ENCODE results near the gene NHEJ1.

DNA sequence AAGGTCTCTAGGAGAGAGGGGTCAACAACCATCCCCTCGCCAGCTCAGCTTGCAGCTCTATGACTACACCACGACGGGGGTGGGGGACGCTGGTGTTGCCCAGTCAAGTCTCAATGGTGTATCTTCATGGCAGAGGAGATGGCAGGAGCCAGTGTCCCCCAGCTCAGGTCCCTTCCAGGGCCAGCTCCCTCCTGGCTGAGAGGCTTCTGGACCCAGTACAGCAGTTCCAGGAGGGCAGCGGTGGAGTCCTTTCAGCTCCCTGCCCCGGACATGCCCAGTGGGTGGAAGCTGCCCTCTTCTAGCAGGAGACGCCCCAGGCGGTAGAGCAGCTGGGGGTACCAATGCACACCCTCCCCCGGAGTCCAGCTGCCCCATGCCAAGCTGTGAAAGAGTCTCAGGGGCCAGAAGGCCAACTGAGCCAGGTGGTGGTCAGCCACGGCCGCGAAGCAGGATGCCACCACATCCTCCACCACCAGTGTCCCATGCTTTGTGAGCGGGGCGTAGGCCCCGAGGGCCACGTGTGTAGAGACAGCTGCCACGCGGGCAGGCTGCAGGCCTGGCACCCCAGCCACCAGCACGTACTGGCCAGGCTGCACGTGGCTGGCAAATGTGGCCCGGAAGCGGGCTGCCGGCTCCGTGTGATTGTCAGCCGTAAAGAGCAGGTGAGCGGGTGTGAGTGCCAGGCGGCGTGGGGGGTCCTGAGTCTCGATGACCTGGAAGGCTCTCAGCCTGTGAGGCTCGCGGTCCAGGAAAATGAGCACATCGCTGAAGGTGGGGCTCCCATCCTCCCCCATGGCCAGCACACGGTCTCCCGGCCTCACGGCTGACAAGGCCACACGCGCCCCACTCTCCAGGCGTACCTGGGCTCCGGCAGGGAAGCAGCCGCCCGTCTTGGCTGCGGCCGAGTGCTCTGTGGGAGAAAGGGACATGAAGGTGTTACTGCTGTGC is 105.4 kb downstream of the NHEJ1 start:
- TF ChIP-seq, protein P1, sequence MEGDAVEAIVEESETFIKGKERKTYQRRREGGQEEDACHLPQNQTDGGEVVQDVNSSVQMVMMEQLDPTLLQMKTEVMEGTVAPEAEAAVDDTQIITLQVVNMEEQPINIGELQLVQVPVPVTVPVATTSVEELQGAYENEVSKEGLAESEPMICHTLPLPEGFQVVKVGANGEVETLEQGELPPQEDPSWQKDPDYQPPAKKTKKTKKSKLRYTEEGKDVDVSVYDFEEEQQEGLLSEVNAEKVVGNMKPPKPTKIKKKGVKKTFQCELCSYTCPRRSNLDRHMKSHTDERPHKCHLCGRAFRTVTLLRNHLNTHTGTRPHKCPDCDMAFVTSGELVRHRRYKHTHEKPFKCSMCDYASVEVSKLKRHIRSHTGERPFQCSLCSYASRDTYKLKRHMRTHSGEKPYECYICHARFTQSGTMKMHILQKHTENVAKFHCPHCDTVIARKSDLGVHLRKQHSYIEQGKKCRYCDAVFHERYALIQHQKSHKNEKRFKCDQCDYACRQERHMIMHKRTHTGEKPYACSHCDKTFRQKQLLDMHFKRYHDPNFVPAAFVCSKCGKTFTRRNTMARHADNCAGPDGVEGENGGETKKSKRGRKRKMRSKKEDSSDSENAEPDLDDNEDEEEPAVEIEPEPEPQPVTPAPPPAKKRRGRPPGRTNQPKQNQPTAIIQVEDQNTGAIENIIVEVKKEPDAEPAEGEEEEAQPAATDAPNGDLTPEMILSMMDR (IDR thresholded peaks at IDR 0.05) = no peak
- no peak for TF ChIP-seq POLR2A (IDR thresholded peaks at IDR 0.05)

Measured in vagina (tissue), 2 donors.